ENCODE results near the gene AVEN. TPM values are rescaled to one million over a fixed set of nuclear protein-coding genes. Genes with fewer than 3 reads are reported as not detected.

The AVEN gene
- polyA plus RNA-seq, 1 donor (not counting 4 experiments of a cell fraction or from before 2014, with no cell fraction given) = 16.6 TPM

GRCh38 chr15:34059946-34060345 is 20.9 kb upstream of the AVEN start:
- TF ChIP-seq, protein P1, sequence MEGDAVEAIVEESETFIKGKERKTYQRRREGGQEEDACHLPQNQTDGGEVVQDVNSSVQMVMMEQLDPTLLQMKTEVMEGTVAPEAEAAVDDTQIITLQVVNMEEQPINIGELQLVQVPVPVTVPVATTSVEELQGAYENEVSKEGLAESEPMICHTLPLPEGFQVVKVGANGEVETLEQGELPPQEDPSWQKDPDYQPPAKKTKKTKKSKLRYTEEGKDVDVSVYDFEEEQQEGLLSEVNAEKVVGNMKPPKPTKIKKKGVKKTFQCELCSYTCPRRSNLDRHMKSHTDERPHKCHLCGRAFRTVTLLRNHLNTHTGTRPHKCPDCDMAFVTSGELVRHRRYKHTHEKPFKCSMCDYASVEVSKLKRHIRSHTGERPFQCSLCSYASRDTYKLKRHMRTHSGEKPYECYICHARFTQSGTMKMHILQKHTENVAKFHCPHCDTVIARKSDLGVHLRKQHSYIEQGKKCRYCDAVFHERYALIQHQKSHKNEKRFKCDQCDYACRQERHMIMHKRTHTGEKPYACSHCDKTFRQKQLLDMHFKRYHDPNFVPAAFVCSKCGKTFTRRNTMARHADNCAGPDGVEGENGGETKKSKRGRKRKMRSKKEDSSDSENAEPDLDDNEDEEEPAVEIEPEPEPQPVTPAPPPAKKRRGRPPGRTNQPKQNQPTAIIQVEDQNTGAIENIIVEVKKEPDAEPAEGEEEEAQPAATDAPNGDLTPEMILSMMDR (optimal IDR thresholded peaks at IDR 0.05 in 1 of 3, IDR thresholded peaks at IDR 0.05 in 1 of 3, conservative IDR thresholded peaks at IDR 0.05 in 1 of 3; ENCODE audit: extremely low read depth in 1 of 3, insufficient read depth in 2 of 3, low read length in 3 of 3) = no peak
- TF ChIP-seq EZH2 (IDR thresholded peaks at IDR 0.05; ENCODE audit: low read length) = no peak
- H2AFZ ChIP-seq (ENCODE audit: control insufficient read depth, low read length) = no peak overlapping the region
- H3K27me3 ChIP-seq (ENCODE audit: control insufficient read depth, extremely low read depth, insufficient read depth, low read length) = no peaks in the 10 kb centered on the region
- DNase-seq (ENCODE audit: low read depth, low spot score) = no peak
- H3K27ac ChIP-seq (ENCODE audit: control insufficient read depth, insufficient read depth, low read length) = no peak overlapping the region
- H3K9ac ChIP-seq (ENCODE audit: control insufficient read depth, extremely low read depth, insufficient read depth, low read length) = no peak overlapping the region
- H3K9me1 ChIP-seq (ENCODE audit: control insufficient read depth, extremely low read depth, insufficient read depth, low read length) = peaks cover 2% of the 10 kb centered on the region
- no peak overlapping the region for H3K4me2 ChIP-seq (ENCODE audit: control insufficient read depth, extremely low read depth, insufficient read depth, low read depth, low read length)
- H3K79me2 ChIP-seq (ENCODE audit: control insufficient read depth, insufficient read depth, low read length) = no peaks in the 10 kb centered on the region
- no peaks in the 10 kb centered on the region for H4K20me1 ChIP-seq (ENCODE audit: control insufficient read depth, extremely low read depth, insufficient read depth, low read length)
- no peak for FAIRE-seq
- H3K9me3 ChIP-seq (ENCODE audit: control insufficient read depth, low read depth, low read length) = no peaks in the 10 kb centered on the region
- dilution Hi-C loops (cut with MboI; ENCODE audit: extremely low pct_ligation_motif_present, low sequenced_read_pairs) = no loop called here
- H3K4me3 ChIP-seq (ENCODE audit: control insufficient read depth in 2 of 3, extremely low read depth in 1 of 3, insufficient read depth in 2 of 3, low read depth in 1 of 3, low read length in 3 of 3) = no peak overlapping the region
- H3K4me1 ChIP-seq (ENCODE audit: control insufficient read depth, extremely low read depth, insufficient read depth, low read length) = no peaks in the 10 kb centered on the region
- H3K36me3 ChIP-seq (ENCODE audit: control insufficient read depth in 2 of 2, extremely low read depth in 1 of 2, insufficient read depth in 2 of 2, low read length in 2 of 2) = no peaks in the 10 kb centered on the region

GRCh38 chr15:34059476-34059875 is 20.5 kb upstream of the AVEN start:
- TF ChIP-seq, protein P1 (optimal IDR thresholded peaks at IDR 0.05 in 1 of 3, IDR thresholded peaks at IDR 0.05 in 1 of 3, conservative IDR thresholded peaks at IDR 0.05 in 1 of 3; ENCODE audit: extremely low read depth in 1 of 3, insufficient read depth in 2 of 3, low read length in 3 of 3) = no peak
- TF ChIP-seq EZH2 (IDR thresholded peaks at IDR 0.05; ENCODE audit: low read length) = no peak
- Histone ChIP-seq H2AFZ (ENCODE audit: control insufficient read depth, low read length) (peak overlapping the region; percentile 17), H3K9me1 (ENCODE audit: control insufficient read depth, extremely low read depth, insufficient read depth, low read length) (peaks cover 2% of the 10 kb centered on the region), H3K4me3 (ENCODE audit: control insufficient read depth in 2 of 3, extremely low read depth in 1 of 3, insufficient read depth in 2 of 3, low read depth in 1 of 3, low read length in 3 of 3) (no peak overlapping the region), H3K79me2 (ENCODE audit: control insufficient read depth, insufficient read depth, low read length) (no peaks in the 10 kb centered on the region), H3K36me3 (ENCODE audit: control insufficient read depth in 2 of 2, extremely low read depth in 1 of 2, insufficient read depth in 2 of 2, low read length in 2 of 2) (no peaks in the 10 kb centered on the region), H3K9ac (ENCODE audit: control insufficient read depth, extremely low read depth, insufficient read depth, low read length) (no peak overlapping the region), H3K4me1 (ENCODE audit: control insufficient read depth, extremely low read depth, insufficient read depth, low read length) (no peaks in the 10 kb centered on the region), H3K4me2 (ENCODE audit: control insufficient read depth, extremely low read depth, insufficient read depth, low read depth, low read length) (no peak overlapping the region), H3K9me3 (ENCODE audit: control insufficient read depth, low read depth, low read length) (no peaks in the 10 kb centered on the region), H4K20me1 (ENCODE audit: control insufficient read depth, extremely low read depth, insufficient read depth, low read length) (no peaks in the 10 kb centered on the region), H3K27me3 (ENCODE audit: control insufficient read depth, extremely low read depth, insufficient read depth, low read length) (no peaks in the 10 kb centered on the region), H3K27ac (ENCODE audit: control insufficient read depth, insufficient read depth, low read length) (no peak overlapping the region)
- no peak for DNase-seq (ENCODE audit: low read depth, low spot score)
- dilution Hi-C loops (cut with MboI; ENCODE audit: extremely low pct_ligation_motif_present, low sequenced_read_pairs) = no loop called here
- FAIRE-seq = no peak
